Activated CD4-positive, alpha-beta T cell treated with anti-CD3 and anti-CD28 coated beads for 36 hours (primary cell): ENCODE results near the gene KCNG4. TPM values are rescaled to one million over a fixed set of nuclear protein-coding genes. Genes with fewer than 3 reads are reported as not detected.

Experiments used
- ATAC-seq: fragments of 200-7000 bp; cut with Tn5 transposase; one replicate; pipeline ENCODE4 v1.10.0; 2021; ENCODE audit warnings: mild to moderate bottlenecking, moderate library complexity
- CTCF ChIA-PET: fragments of 350-600 bp; sonication (Branson Sonifier 250); formaldehyde crosslinking; loops from one replicate; lab custom pipeline; 2021; ENCODE audit warnings: antibody characterized with exemption; lab: Charles Lee
- POLR2A ChIA-PET: fragments of 350-600 bp; sonication (Branson Sonifier 250); formaldehyde crosslinking; loops from one replicate; lab custom pipeline; 2021; ENCODE audit warnings: antibody characterized with exemption, inconsistent platforms; lab: Charles Lee
- DNase-seq: peaks from one replicate; pipeline ENCODE4 v3.0.0-alpha.2; 2020
- H3K27ac Mint-ChIP-seq: one replicate; pipeline ENCODE4 v1.8.0; 2021; ENCODE audit warnings: mixed read lengths
- H3K27me3 Mint-ChIP-seq: one replicate; pipeline ENCODE4 v1.8.0; 2021; ENCODE audit warnings: mixed read lengths
- H3K36me3 Mint-ChIP-seq: one replicate; pipeline ENCODE4 v1.8.0; 2021; ENCODE audit warnings: low read depth, mixed read lengths
- H3K4me1 Mint-ChIP-seq: one replicate; pipeline ENCODE4 v1.8.0; 2021; ENCODE audit warnings: mixed read lengths
- H3K4me3 Mint-ChIP-seq: one replicate; pipeline ENCODE4 v1.8.0; 2021; ENCODE audit warnings: mild to moderate bottlenecking, moderate library complexity, mixed read lengths
- H3K9me3 Mint-ChIP-seq: one replicate; pipeline ENCODE4 v1.8.0; 2021; ENCODE audit warnings: low read depth, mixed read lengths
- intact Hi-C, 2 experiments: fragments of 100-400 bp; cut with DNase I in 1 of 2; cut with micrococcal nuclease in 1 of 2; formaldehyde crosslinking; loops; one replicate each; pipeline versions ENCODE4 v1.14.2 to v1.15.1; 2022 to 2024; cut with DNase I, micrococcal nuclease
- total RNA-seq, 2 experiments: library from RNA; stranded (reverse); gene quantifications; one replicate each; pipeline ENCODE4 v1.2.3, GENCODE V29; 2021

The KCNG4 gene, protein sequence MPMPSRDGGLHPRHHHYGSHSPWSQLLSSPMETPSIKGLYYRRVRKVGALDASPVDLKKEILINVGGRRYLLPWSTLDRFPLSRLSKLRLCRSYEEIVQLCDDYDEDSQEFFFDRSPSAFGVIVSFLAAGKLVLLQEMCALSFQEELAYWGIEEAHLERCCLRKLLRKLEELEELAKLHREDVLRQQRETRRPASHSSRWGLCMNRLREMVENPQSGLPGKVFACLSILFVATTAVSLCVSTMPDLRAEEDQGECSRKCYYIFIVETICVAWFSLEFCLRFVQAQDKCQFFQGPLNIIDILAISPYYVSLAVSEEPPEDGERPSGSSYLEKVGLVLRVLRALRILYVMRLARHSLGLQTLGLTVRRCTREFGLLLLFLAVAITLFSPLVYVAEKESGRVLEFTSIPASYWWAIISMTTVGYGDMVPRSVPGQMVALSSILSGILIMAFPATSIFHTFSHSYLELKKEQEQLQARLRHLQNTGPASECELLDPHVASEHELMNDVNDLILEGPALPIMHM
- total RNA-seq: not detected

DNA sequence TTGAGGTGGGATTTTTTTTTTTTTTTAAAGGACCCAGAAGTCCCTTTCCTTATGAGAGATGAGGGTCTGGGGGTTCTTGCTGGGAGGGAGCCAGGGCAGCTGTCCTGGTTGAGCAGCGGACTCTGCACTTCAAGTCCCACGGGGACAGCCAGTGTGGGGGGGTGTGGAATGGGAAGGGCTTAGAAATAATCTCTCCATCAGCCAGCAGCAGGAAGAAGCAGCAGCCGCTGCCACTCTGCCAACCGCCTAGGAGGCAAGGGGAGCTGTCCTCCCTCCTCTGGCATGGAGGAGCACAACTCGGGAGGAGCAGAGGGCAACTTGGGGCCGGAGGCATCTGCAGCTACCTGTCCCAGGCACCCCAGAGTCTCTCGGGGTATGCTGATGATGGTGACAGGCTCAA lies at the start of gene KCNG4:
KCNG4 (minus strand) TSS at position 104 of the 400 bp plus-strand sequence. CDS start 2,527 bp downstream, outside the sequence.
- ATAC-seq: no peak
- ChIA-PET POLR2A (no interaction called here), CTCF (interaction anchor here (0.6 to 1.2 kb wide), 3 partner anchors 16 to 257 kb away, joined by 3 to 6 read pairs (median 4); no protein-coding TSS in a partner anchor)
- DNase-seq: no peak
- H3K27me3 Mint-ChIP-seq: peaks cover 16% of the 10 kb centered on the region
- peaks cover 3% of the 10 kb centered on the region for H3K9me3 Mint-ChIP-seq
- H3K4me1 Mint-ChIP-seq: no peaks in the 10 kb centered on the region
- intact Hi-C loops: no loop called here
- H3K36me3 Mint-ChIP-seq: no peaks in the 10 kb centered on the region
- no peak within 1 kb of the TSS for H3K4me3 Mint-ChIP-seq
- H3K27ac Mint-ChIP-seq: no peak within 1 kb of the TSS

- Mint-ChIP-seq H3K27ac (no peak overlapping the region), H3K4me3 (no peak overlapping the region), H3K27me3 (peaks cover 19% of the 10 kb centered on the region), H3K36me3 (no peaks in the 10 kb centered on the region), H3K4me1 (peaks cover under 1% of the 10 kb centered on the region), H3K9me3 (no peaks in the 10 kb centered on the region)
- DNase-seq (no peak), ATAC-seq (no peak)
- CTCF ChIA-PET: interaction anchor here (0.5 to 0.8 kb wide), 4 partner anchors 19 to 177 kb away, joined by 3 to 4 read pairs (median 3); no protein-coding TSS in a partner anchor
- POLR2A ChIA-PET: no interaction called here
- intact Hi-C loops: no loop called here
These were observed 49.1 kb upstream of the KCNG4 start for GRCh38 chr16:84288902-84289301.

- Mint-ChIP-seq H3K27me3 (peaks cover 13% of the 10 kb centered on the region), H3K9me3 (no peaks in the 10 kb centered on the region), H3K4me1 (no peaks in the 10 kb centered on the region), H3K27ac (no peak overlapping the region), H3K4me3 (no peak overlapping the region), H3K36me3 (no peaks in the 10 kb centered on the region)
- ChIA-PET CTCF (interaction anchor here (0.8 to 1.2 kb wide), 2 partner anchors 10 to 16 kb away, joined by 3 read pairs; no protein-coding TSS in a partner anchor), POLR2A (no interaction called here)
- intact Hi-C loops: no loop called here
- DNase-seq (no peak), ATAC-seq (no peak)
These were observed 46.9 kb upstream of the KCNG4 start for GRCh38 chr16:84286578-84287240.

GRCh38 chr16:84284154-84284722 lies 44.4 kb upstream of the KCNG4 start:
- H3K27ac Mint-ChIP-seq: no peak overlapping the region
- no peak for ATAC-seq

DNA sequence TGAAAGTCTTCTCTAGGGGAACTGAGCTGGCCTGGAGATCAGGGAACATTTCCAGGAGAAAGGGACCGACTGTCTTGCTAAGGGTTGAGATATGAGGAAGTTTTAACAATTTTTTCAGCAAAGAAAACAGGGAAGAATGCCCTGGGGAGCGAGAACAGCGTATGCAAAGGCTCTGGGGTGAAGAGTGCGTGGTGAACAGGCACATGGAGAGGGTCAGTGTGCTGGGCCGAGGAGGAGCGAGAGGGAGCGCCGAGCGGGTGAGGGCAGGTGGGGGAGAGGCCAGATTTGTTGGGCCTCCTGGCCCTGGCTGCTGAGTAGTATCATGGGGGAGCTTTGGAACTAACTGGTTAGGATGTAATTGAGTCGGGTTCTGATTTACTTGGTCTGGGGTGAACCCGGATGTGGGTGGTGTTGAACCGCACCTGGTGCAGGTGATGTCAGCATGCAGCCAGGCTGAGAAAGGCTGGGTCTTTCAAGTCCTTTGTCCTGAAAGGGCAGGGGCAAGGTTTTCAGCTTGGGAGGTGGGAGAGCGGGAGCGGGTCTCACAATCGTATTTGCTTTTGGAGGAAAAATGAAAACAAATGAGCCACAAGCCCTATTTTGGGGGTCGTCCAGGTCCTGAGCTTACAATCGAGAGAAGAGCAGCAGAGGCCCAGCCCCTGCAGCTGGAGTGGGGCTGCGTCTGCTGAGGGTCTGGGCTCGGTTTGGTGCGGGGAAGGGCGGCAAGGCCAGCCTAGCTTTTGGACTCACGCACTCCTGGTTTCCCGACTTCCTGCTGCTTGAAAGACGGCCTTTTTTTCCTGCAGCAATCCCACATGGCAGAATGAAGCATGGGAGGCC lies 43.7 kb upstream of the KCNG4 start:
- Mint-ChIP-seq H3K4me3 (no peak overlapping the region), H3K4me1 (no peaks in the 10 kb centered on the region), H3K9me3 (no peaks in the 10 kb centered on the region), H3K27me3 (peaks cover 4% of the 10 kb centered on the region), H3K27ac (no peak overlapping the region), H3K36me3 (no peaks in the 10 kb centered on the region)
- ChIA-PET CTCF (interaction anchor here (0.5 to 0.7 kb wide), 3 partner anchors 11 to 389 kb away, joined by 3 to 4 read pairs (median 3); partner anchors contain the start of gene WFDC1), POLR2A (interaction anchor here (0.6 kb wide), 1 partner anchor 43 kb away, joined by 4 read pairs; no protein-coding TSS in a partner anchor)
- no peak for ATAC-seq
- DNase-seq: no peak
- intact Hi-C loops: no loop called here

More at GRCh38 chr16:84284154-84284722, 44.4 kb upstream of the KCNG4 start:
- POLR2A ChIA-PET: no interaction called here
- peaks cover 5% of the 10 kb centered on the region for H3K27me3 Mint-ChIP-seq
- no peak overlapping the region for H3K4me3 Mint-ChIP-seq
- CTCF ChIA-PET: interaction anchor here (0.6 to 0.7 kb wide), 2 partner anchors 227 to 388 kb away, joined by 3 to 4 read pairs; no protein-coding TSS in a partner anchor
- no peak for DNase-seq
- H3K36me3 Mint-ChIP-seq: no peaks in the 10 kb centered on the region
- intact Hi-C loops: no loop called here
- no peaks in the 10 kb centered on the region for H3K4me1 Mint-ChIP-seq
- no peaks in the 10 kb centered on the region for H3K9me3 Mint-ChIP-seq

- H3K27ac Mint-ChIP-seq: no peak overlapping the region
- no peaks in the 10 kb centered on the region for H3K36me3 Mint-ChIP-seq
- intact Hi-C loops: no loop called here
- H3K9me3 Mint-ChIP-seq: no peaks in the 10 kb centered on the region
- POLR2A ChIA-PET: no interaction called here
- CTCF ChIA-PET: no interaction called here
- H3K27me3 Mint-ChIP-seq: peaks cover 3% of the 10 kb centered on the region
- ATAC-seq (no peak), DNase-seq (no peak)
- H3K4me1 Mint-ChIP-seq: no peaks in the 10 kb centered on the region
- H3K4me3 Mint-ChIP-seq: no peak overlapping the region
These were observed 42.7 kb upstream of the KCNG4 start for GRCh38 chr16:84282533-84282932.

DNA sequence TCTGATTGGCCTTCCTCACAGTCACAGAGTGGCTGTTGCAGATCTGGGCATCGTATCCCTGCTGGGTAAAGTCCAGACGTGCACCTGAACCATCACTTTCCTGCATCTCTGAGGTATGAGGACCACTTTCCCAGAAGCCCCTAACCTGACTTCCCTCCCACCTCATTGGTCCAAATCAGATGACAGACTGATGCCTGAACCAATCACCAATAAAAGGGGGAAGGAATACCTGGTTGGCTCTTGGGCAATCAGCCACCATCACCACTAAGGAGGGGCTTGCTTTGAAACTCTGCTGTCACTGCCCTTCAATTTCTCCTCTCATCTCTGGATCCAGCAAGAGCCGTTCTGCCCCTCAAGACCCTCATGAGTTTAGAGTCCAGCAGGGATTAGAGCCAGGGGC lies 41.3 kb upstream of the KCNG4 start:
- Mint-ChIP-seq H3K4me1 (no peaks in the 10 kb centered on the region), H3K27ac (no peak overlapping the region), H3K36me3 (no peaks in the 10 kb centered on the region), H3K27me3 (peaks cover 2% of the 10 kb centered on the region), H3K9me3 (no peaks in the 10 kb centered on the region), H3K4me3 (no peak overlapping the region)
- intact Hi-C loops: no loop called here
- DNase-seq (no peak), ATAC-seq (no peak)
- ChIA-PET POLR2A (no interaction called here), CTCF (interaction anchor here (0.6 kb wide), 2 partner anchors 12 to 26 kb away, joined by 3 read pairs; no protein-coding TSS in a partner anchor)

DNA sequence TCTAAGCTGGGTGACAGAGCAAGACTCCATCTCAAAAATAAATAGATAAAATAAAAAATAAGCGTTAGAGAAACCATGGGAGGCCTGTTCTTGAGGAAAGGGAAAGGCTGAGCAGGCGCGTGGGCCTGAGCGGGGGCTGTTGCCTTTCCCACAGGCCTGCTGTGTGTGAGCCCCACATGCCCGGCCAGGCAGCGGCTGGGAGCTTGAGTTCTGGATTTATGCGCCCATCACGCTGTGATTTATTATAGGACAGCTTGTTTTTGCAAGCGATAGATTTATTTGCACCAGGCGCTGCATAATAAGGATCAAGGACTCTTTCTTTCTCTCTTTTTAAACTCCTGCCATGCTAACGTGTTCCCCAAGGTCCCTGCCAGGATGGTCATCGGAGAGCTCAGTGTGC lies 40.1 kb upstream of the KCNG4 start:
- Mint-ChIP-seq H3K4me3 (no peak overlapping the region), H3K27me3 (peaks cover 2% of the 10 kb centered on the region), H3K36me3 (no peaks in the 10 kb centered on the region), H3K4me1 (no peaks in the 10 kb centered on the region), H3K27ac (no peak overlapping the region), H3K9me3 (no peaks in the 10 kb centered on the region)
- no peak for DNase-seq
- no peak for ATAC-seq
- intact Hi-C loops: loop anchor here (5.0 to 10.0 kb wide), 3 partner anchors 342 to 447 kb away; no protein-coding TSS in a partner anchor
- POLR2A ChIA-PET: no interaction called here
- CTCF ChIA-PET: interaction anchor here (0.7 kb wide), 1 partner anchor 1939 kb away, joined by 3 read pairs; no protein-coding TSS in a partner anchor

DNA sequence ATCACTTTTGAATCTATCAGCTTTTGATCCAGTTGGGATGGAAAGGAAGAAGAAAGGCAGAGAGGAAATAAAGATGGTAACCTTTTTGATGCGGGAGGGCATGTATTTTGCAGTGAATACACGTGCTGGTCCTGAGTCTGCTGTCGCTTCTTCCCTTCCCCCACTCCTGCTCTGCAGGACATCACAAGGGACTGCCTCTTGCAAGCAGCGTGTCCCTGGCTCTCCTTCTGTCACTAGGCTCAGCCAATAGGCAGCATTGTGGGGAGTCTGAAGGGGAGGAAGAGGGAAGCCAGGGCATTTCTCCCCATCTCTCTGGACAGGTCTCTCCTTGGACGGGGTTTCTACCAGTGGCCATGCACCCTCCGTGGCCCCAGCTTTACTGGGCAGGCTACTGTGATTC lies 39.2 kb upstream of the KCNG4 start:
- Mint-ChIP-seq H3K27me3 (peaks cover 2% of the 10 kb centered on the region), H3K9me3 (no peaks in the 10 kb centered on the region), H3K36me3 (no peaks in the 10 kb centered on the region), H3K27ac (no peak overlapping the region), H3K4me3 (no peak overlapping the region), H3K4me1 (no peaks in the 10 kb centered on the region)
- ChIA-PET CTCF (interaction anchor here (0.7 to 3.6 kb wide), 5 partner anchors 30 to 661 kb away, joined by 3 to 19 read pairs (median 3); partner anchors contain the start of gene TAF1C), POLR2A (no interaction called here)
- intact Hi-C loops: loop anchor here (5.0 to 10.0 kb wide), 3 partner anchors 343 to 448 kb away; no protein-coding TSS in a partner anchor
- DNase-seq (no peak), ATAC-seq (no peak)

- H3K27ac Mint-ChIP-seq: no peak overlapping the region
- ATAC-seq (no peak), DNase-seq (no peak)
- H3K4me1 Mint-ChIP-seq: no peaks in the 10 kb centered on the region
- H3K36me3 Mint-ChIP-seq: no peaks in the 10 kb centered on the region
- H3K4me3 Mint-ChIP-seq: no peak overlapping the region
- ChIA-PET POLR2A (no interaction called here), CTCF (interaction anchor here (0.6 to 3.6 kb wide), 14 partner anchors 15 to 693 kb away, joined by 3 to 19 read pairs (median 3); partner anchors contain the start of gene TAF1C)
- H3K9me3 Mint-ChIP-seq: no peaks in the 10 kb centered on the region
- intact Hi-C loops: loop anchor here (5.0 to 10.0 kb wide), 3 partner anchors 344 to 449 kb away; no protein-coding TSS in a partner anchor
- peaks cover 2% of the 10 kb centered on the region for H3K27me3 Mint-ChIP-seq
These were observed 38.5 kb upstream of the KCNG4 start for GRCh38 chr16:84278333-84278732.
